Panc1 (cell line): ENCODE results near the gene VN1R2. TPM values are rescaled to one million over a fixed set of nuclear protein-coding genes. Genes with fewer than 3 reads are reported as not detected.
A peak's percentile ranks its signal among the peaks of the same experiment; 100 is the strongest.
"Not testable (repeated sequence)": the region's sequence is repeated elsewhere in the genome, so short reads cannot be mapped to it uniquely, and the experiment has no call there.

Experiments
- ATAC-seq: fragments of 200-7000 bp; cut with Tn5 transposase; 2 replicates; pipeline ENCODE4 v1.9.1; 2020; ENCODE audit warnings: mild to moderate bottlenecking, moderate library complexity
- BruUV-seq: library from RNA; stranded (reverse); fragments of 400-500 nt; replicated peaks from 2 replicates; lab custom pipeline; 2021; lab: Mats Ljungman, UMichigan
- CTCF ChIA-PET: fragments of 300-600 bp; sonication (Branson Sonifier 250); formaldehyde crosslinking; loops from one replicate; lab custom pipeline; 2022; ENCODE audit warnings: antibody characterized with exemption; lab: Charles Lee
- POLR2A ChIA-PET: fragments of 300-600 bp; sonication (Branson Sonifier 250); formaldehyde crosslinking; loops from one replicate; lab custom pipeline; 2022; ENCODE audit warnings: antibody characterized with exemption; lab: Charles Lee
- DNase-seq: peaks from one replicate; pipeline ENCODE4 v3.0.0-alpha.2; 2010; ENCODE audit warnings: low read depth, low spot score
- H3K27ac ChIP-seq: 2 replicates; pipeline ENCODE4 v1.5.1; 2011; ENCODE audit warnings: mild to moderate bottlenecking, low read length, inconsistent platforms
- H3K27me3 ChIP-seq: fragments of 200-500 bp; sonication (Bioruptor generic); 2 replicates; pipeline ENCODE4 v1.6.0; 2014; ENCODE audit warnings: low read length, inconsistent platforms; ENCODE audit not compliant: control insufficient read depth, insufficient read depth
- H3K36me3 ChIP-seq: fragments of 200-500 bp; sonication (Bioruptor generic); 2 replicates; pipeline ENCODE4 v1.5.1; 2014; ENCODE audit warnings: inconsistent platforms, mild to moderate bottlenecking, low read length, moderate library complexity; ENCODE audit not compliant: control insufficient read depth, insufficient read depth
- H3K4me1 ChIP-seq: 2 replicates; pipeline ENCODE4 v1.5.1; 2011; ENCODE audit warnings: inconsistent platforms, mild to moderate bottlenecking, low read length, moderate library complexity; ENCODE audit not compliant: control insufficient read depth, insufficient read depth
- H3K4me3 ChIP-seq, 2 experiments: 2 replicates each; pipeline ENCODE4 v1.5.1; 2011 to 2012; ENCODE audit warnings: low read depth in 2 of 2, low read length in 2 of 2, mild to moderate bottlenecking in 2 of 2, inconsistent platforms in 1 of 2, moderate library complexity in 1 of 2
- H3K9me3 ChIP-seq: fragments of 200-500 bp; sonication (Bioruptor generic); 2 replicates; pipeline ENCODE4 v1.5.1; 2014; ENCODE audit warnings: low read depth, mild to moderate bottlenecking, inconsistent platforms, low read length, moderate library complexity; ENCODE audit not compliant: control insufficient read depth, insufficient read depth
- CTCF ChIP-seq: fragments of 450-650 bp; IDR thresholded peaks from 2 replicates; pipeline ENCODE4 v1.5.1; 2017; ENCODE audit warnings: mild to moderate bottlenecking
- POLR2AphosphoS5 ChIP-seq: IDR thresholded peaks from 2 replicates; pipeline ENCODE4 v1.6.1; 2012; ENCODE audit warnings: mild to moderate bottlenecking, low read depth, low read length, moderate library complexity
- REST ChIP-seq, 2 experiments: IDR thresholded peaks; 2 replicates each; pipeline ENCODE4 v1.6.1; 2011 to 2012; ENCODE audit warnings: low read depth in 2 of 2, control low read depth in 1 of 2, low read length in 1 of 2, mild to moderate bottlenecking in 1 of 2, moderate library complexity in 1 of 2; ENCODE audit not compliant: insufficient read depth in 1 of 2
- SIN3A ChIP-seq: IDR thresholded peaks from 2 replicates; pipeline ENCODE4 v1.6.1; 2012; ENCODE audit warnings: low read depth, mild to moderate bottlenecking, low read length, moderate library complexity, borderline replicate concordance; ENCODE audit not compliant: insufficient read depth
- TCF7L2 ChIP-seq: IDR thresholded peaks from 2 replicates; pipeline ENCODE4 v1.6.1; 2011; ENCODE audit warnings: mild to moderate bottlenecking, low read depth, low read length, inconsistent platforms
- in situ Hi-C: cut with HindIII; loops from 2 replicates; pipeline ENCODE4 v1.10.0; 2016; ENCODE audit warnings: low sequenced_read_pairs, low pct_unique_long_range_greater_than_20kb
- intact Hi-C: fragments of 100-400 bp; cut with micrococcal nuclease; formaldehyde crosslinking; loops from one replicate; pipeline ENCODE4 v1.10.0; 2022; ENCODE audit not compliant: unreplicated experiment
- total RNA-seq: library from RNA; stranded (reverse); gene quantifications from one replicate; pipeline ENCODE4 v1.2.1, GENCODE V29; 2021; ENCODE audit not compliant: unreplicated experiment

Gene VN1R2
- total RNA-seq, 1 experiment from 2014 or later, result not detected

- intact Hi-C loops (no loop called here), in situ Hi-C loops (no loop called here)
- POLR2A ChIA-PET, result no interaction called here
- TF ChIP-seq SIN3A, result no peak
- TF ChIP-seq POLR2AphosphoS5, result no peak
- no peak for TF ChIP-seq TCF7L2
- no peak for TF ChIP-seq REST (IDR thresholded peaks at IDR 0.05; ENCODE audit: insufficient read depth in 1 of 2, low read depth in 2 of 2, low read length in 1 of 2)
- TF ChIP-seq CTCF, result no peak
- no peaks in the 10 kb centered on the region for H3K27me3 ChIP-seq
- ATAC-seq (no peak), DNase-seq (no peak)
- peaks cover 56% of the 10 kb centered on the region for H3K9me3 ChIP-seq
- H3K4me3 ChIP-seq, result no peak overlapping the region
- CTCF ChIA-PET, result no interaction called here
- no peaks in the 10 kb centered on the region for H3K4me1 ChIP-seq
- no TSS peak for BruUV-seq
- no peaks in the 10 kb centered on the region for H3K36me3 ChIP-seq
- no peak overlapping the region for H3K27ac ChIP-seq
These were observed 11.6 kb upstream of the VN1R2 start for GRCh38 chr19:53246498-53246897.

- Histone ChIP-seq H3K9me3 (peaks cover 40% of the 10 kb centered on the region), H3K4me3 (peak within 1 kb of the TSS; percentile 71 to 72)
- ATAC-seq, result peak; percentile 99
These were observed 3.4 kb upstream of the VN1R2 start, which contains the start of gene ZNF677 for GRCh38 chr19:53254411-53255341. Gene ZNF677, minus strand, starts transcription at chr19:53254873. Its CDS starts 3,323 bp downstream, at chr19:53251550.

GRCh38 chr19:53267623-53268022 lies 9.5 kb downstream of the VN1R2 start, which contains the start of gene VN1R4:
Gene VN1R4, minus strand, starts transcription at chr19:53267723. Its CDS starts 58 bp downstream, at chr19:53267665.
- H3K36me3 ChIP-seq, BruUV-seq, H3K4me3 ChIP-seq, POLR2A ChIA-PET, H3K27ac ChIP-seq, H3K27me3 ChIP-seq, DNase-seq, CTCF ChIA-PET, in situ Hi-C loops, intact Hi-C loops, ATAC-seq, H3K4me1 ChIP-seq: not testable (repeated sequence)
- peaks cover 11% of the 10 kb centered on the region; the same call in 1 of the 2 replicates for H3K9me3 ChIP-seq

More at GRCh38 chr19:53254411-53255341, 3.4 kb upstream of the VN1R2 start, which contains the start of gene ZNF677:
- no peaks in the 10 kb centered on the region for H3K36me3 ChIP-seq
- H3K4me1 ChIP-seq, result no peaks in the 10 kb centered on the region
- in situ Hi-C loops, result no loop called here
- DNase-seq, result peak; percentile 32
- CTCF ChIA-PET, result no interaction called here
- intact Hi-C loops, result no loop called here
- BruUV-seq, result TSS peak; percentile 83
- peak within 1 kb of the TSS; percentile 84 for H3K27ac ChIP-seq
- POLR2A ChIA-PET, result interaction anchor here (0.5 kb wide), 1 partner anchor 452 kb away, joined by 8 read pairs; no protein-coding TSS in a partner anchor
- H3K27me3 ChIP-seq, result no peaks in the 10 kb centered on the region
- TF ChIP-seq POLR2AphosphoS5 (peak; percentile 81), CTCF (no peak), SIN3A (0 out of 2 replicates have a peak, but pooled peaks have one; percentile 51)

GRCh38 chr19:53269861-53270260 lies 11.8 kb downstream of the VN1R2 start:
- H3K4me3 ChIP-seq, ATAC-seq, in situ Hi-C loops, CTCF ChIA-PET, DNase-seq, POLR2A ChIA-PET, H3K27me3 ChIP-seq, H3K27ac ChIP-seq, H3K9me3 ChIP-seq, intact Hi-C loops, H3K36me3 ChIP-seq, H3K4me1 ChIP-seq, BruUV-seq: not testable (repeated sequence)
